Activated CD8-positive, alpha-beta memory T cell treated with anti-CD3 and anti-CD28 coated beads, Interleukin-2, amount 10 ng/mL, durations not matched to agents 7 days and 5 days (primary cell): Measurements from ENCODE around the gene TFE3. TPM values are rescaled to one million over a fixed set of nuclear protein-coding genes. Genes with fewer than 3 reads are reported as not detected.

Experiments
- ATAC-seq: fragments of 150-1000 bp; cut with Tn5 transposase; one replicate; pipeline ENCODE4 v1.10.0; 2021; ENCODE audit warnings: moderate library complexity
- CTCF ChIA-PET: fragments of 350-600 bp; sonication (Branson Sonifier 250); formaldehyde crosslinking; loops from one replicate; lab custom pipeline; 2021; ENCODE audit warnings: antibody characterized with exemption; lab: Charles Lee
- DNase-seq: peaks from one replicate; pipeline ENCODE4 v3.0.0-alpha.2; 2020
- H3K27ac Mint-ChIP-seq: one replicate; pipeline ENCODE4 v1.8.0; 2021; ENCODE audit warnings: mild to moderate bottlenecking, mixed read lengths
- H3K27me3 Mint-ChIP-seq: one replicate; pipeline ENCODE4 v1.8.0; 2021; ENCODE audit warnings: mixed read lengths
- H3K36me3 Mint-ChIP-seq: one replicate; pipeline ENCODE4 v1.8.0; 2021; ENCODE audit warnings: mild to moderate bottlenecking, mixed read lengths
- H3K4me1 Mint-ChIP-seq: one replicate; pipeline ENCODE4 v1.8.0; 2021; ENCODE audit warnings: mixed read lengths
- H3K4me3 Mint-ChIP-seq: one replicate; pipeline ENCODE4 v1.8.0; 2021; ENCODE audit warnings: mild to moderate bottlenecking, moderate library complexity, mixed read lengths
- H3K9me3 Mint-ChIP-seq: one replicate; pipeline ENCODE4 v1.8.0; 2022; ENCODE audit warnings: low read depth, mixed read lengths
- total RNA-seq, 2 experiments: library from RNA; stranded (reverse); gene quantifications; one replicate each; pipeline ENCODE4 v1.2.3, GENCODE V29; 2021

TFE3 gene
- total RNA-seq, 2 experiments from 2014 or later, result 29.4 to 34.1 TPM

DNA sequence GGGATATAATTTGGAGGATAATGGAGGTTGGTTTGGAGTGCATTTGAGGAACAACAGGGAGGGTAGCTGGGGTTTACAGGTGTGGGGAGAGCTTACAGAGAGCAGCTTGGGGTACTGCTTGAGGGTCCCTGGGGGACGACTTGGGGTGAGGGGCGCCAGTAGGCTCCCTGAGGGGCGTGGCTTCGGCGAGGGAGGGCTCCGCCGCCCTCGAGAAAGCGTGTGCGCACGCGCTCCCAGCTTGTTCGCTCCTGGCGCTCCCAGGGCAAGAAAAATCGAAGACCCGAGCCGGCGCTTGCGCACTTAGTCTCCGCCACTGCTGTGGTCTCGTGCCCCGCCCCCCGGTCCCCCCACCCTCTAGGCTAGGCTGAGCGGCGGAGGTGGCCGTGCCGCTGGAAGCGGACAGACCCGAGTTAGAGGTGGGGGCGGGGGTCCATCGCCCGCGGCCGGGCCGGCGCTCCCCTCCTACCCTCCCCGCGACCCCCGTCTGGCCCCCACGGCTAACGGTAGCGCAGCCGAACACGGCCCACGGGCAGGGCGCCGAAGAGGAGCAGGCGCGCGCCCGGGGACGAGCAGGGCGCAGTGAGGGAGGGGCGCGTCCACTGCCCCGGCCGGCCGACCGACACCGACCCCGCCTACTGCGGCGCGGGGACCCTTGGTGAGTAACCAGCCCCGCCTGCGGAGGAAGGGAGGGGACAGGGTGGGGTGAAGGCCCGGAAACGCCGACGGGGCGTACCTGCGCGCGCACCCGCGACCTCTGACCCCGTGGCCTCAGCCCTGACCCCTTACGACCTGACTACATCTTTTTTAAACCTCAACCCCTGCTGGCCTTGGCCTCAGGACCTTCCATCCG is 10.3 kb upstream of the TFE3 start:
- H3K27ac Mint-ChIP-seq, result peak overlapping the region; percentile 92
- H3K4me1 Mint-ChIP-seq, result peaks cover 38% of the 10 kb centered on the region
- DNase-seq (peak; percentile 79), ATAC-seq (peak; percentile 85)
- H3K4me3 Mint-ChIP-seq, result peak overlapping the region; percentile 80
- no peaks in the 10 kb centered on the region for H3K9me3 Mint-ChIP-seq
- CTCF ChIA-PET, result no interaction called here
- no peaks in the 10 kb centered on the region for H3K27me3 Mint-ChIP-seq
- peaks cover 5% of the 10 kb centered on the region for H3K36me3 Mint-ChIP-seq

DNA sequence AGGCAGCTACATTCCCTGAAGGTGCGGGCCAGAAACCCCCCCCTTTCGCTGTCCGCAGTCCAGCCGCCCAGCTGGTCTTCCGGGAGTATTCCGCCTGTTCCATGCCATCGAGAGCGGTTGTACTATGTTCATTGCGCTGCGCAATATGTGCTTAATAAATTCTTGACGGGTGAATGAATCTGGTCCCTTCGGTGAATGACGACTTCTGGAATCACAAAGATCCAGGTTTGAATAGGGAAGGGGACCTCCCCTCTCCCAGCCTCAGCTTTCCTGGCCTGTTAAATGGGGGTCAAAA is 777 bp upstream of the TFE3 start:
- CTCF ChIA-PET, result interaction anchor here (0.9 to 2.3 kb wide), 7 partner anchors 24 to 146 kb away, joined by 3 to 9 read pairs (median 4); partner anchors contain the start of genes GRIPAP1, OTUD5, PQBP1 and TIMM17B
- H3K4me3 Mint-ChIP-seq, result peak overlapping the region; percentile 89
- peaks cover under 1% of the 10 kb centered on the region for H3K36me3 Mint-ChIP-seq
- H3K27me3 Mint-ChIP-seq, result no peaks in the 10 kb centered on the region
- H3K4me1 Mint-ChIP-seq, result peaks cover 31% of the 10 kb centered on the region
- peak overlapping the region; percentile 90 for H3K27ac Mint-ChIP-seq
- no peaks in the 10 kb centered on the region for H3K9me3 Mint-ChIP-seq
- ATAC-seq, result no peak
- DNase-seq, result no peak

DNA sequence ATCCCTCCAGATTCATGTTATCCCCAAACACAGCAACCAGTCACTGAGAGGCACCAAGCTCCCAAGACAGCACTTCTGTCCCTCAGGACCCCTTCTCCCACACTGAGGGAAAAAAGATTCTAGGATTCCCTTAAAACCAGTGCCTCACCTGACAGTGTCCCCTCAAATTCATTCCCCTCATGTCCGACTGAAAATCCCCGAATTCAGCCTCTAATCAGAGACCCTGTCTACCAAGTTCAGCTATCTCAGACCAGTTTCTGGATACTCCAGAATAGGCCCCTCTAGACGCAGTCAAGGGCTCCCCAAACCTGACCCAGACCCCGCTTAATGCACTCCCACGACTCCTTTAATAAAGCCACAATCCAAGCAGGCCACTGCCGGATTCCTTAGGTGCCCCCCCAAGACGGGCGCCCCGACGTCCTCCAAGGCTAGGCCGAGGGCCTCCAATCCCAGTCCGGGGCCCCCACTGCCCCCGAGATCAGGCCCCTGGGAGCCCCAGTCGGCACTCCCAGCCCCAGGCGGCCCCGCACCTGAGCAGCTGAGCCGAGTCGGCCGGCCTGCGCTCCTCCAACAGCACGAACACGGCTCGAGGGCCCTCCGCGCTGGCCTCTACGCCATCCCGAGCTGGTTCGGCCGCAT is 457 bp downstream of the TFE3 start:
- H3K36me3 Mint-ChIP-seq, result peaks cover 11% of the 10 kb centered on the region
- peak overlapping the region; percentile 90 for H3K27ac Mint-ChIP-seq
- no peak for DNase-seq
- H3K4me3 Mint-ChIP-seq, result peak overlapping the region; percentile 89
- peaks cover 36% of the 10 kb centered on the region for H3K4me1 Mint-ChIP-seq
- ATAC-seq, result peak; percentile 10
- no peaks in the 10 kb centered on the region for H3K27me3 Mint-ChIP-seq
- no peaks in the 10 kb centered on the region for H3K9me3 Mint-ChIP-seq
- CTCF ChIA-PET, result interaction anchor here (0.9 to 2.3 kb wide), 8 partner anchors 13 to 125 kb away, joined by 3 to 9 read pairs (median 4); partner anchors contain the start of genes GRIPAP1 and OTUD5

DNA sequence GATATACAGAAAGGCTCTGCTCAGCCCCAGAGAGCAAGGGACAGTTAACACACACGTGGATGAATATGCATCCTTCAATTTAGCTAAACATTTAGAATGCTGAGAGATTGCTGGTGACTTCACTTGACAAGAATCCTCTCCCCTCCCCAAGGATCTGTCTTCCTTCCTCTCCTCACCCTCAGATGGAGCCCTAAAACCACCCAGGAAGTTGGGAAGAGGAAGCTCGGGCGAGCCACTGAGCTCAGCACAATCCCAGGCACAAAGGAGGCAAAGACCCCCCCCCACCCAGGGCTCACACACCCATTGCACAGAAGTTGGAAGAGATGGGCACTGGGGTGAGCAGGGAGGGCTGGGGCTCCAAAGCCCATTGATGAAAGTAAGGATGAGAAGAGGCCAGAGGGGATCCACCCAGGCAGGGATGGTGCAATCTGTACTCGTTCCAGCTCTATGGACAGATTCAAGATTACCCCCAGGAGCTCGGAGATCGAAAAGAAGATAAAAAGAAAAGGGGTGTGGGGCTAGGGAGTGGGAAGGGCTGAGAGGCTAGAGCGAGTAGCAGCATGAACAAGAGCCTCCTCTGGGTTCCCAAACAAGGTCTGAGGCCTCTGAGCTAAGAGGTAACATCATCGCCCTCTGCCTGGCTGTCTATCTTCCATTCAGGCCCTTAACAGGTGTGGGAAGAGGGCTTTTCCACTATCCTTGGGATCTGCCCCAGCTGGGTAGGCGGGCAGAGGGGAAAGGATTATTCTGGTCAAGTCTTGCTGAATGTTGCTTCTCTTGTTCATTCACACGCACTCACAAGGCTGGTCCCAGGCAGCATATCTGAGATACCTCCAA is 1.2 kb downstream of the TFE3 start:
- CTCF ChIA-PET, result interaction anchor here (0.9 to 2.3 kb wide), 5 partner anchors 13 to 126 kb away, joined by 3 to 9 read pairs (median 4); partner anchors contain the start of gene OTUD5
- ATAC-seq, result no peak
- Mint-ChIP-seq H3K4me3 (peak overlapping the region; percentile 89), H3K36me3 (peaks cover 12% of the 10 kb centered on the region), H3K4me1 (peaks cover 37% of the 10 kb centered on the region), H3K27me3 (no peaks in the 10 kb centered on the region), H3K27ac (peak overlapping the region; percentile 90), H3K9me3 (no peaks in the 10 kb centered on the region)
- DNase-seq, result no peak

DNA sequence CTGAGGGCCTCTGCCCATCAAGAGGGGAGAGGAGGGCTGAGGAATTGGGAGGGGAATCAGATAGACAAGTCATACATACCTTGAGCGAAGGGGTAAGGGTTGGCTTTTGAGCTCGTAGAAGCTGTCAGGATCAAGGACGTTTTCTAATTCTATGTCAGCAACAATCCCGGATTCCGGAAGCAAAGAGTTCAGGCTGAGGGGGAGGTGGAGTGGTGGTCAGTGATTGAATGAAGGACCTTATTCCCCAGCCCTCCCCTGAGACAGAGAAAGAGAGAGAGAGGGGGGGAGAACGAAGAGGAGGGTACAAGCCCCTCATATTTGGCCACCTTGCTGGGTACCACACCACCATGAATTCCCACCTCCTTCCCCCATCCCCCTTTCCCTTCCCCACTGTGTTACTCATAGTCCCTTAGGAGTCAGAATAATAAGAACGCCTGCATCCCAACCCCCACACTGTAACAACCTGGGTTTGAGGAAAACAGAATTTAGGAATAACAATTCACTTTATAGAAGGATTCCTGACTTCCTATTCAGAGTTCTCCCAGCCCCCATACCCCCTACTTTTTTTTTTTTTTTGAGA is 2.7 kb downstream of the TFE3 start:
- no peaks in the 10 kb centered on the region for H3K9me3 Mint-ChIP-seq
- no peaks in the 10 kb centered on the region for H3K27me3 Mint-ChIP-seq
- DNase-seq (no peak), ATAC-seq (no peak)
- H3K27ac Mint-ChIP-seq, result peak overlapping the region; percentile 76
- H3K4me3 Mint-ChIP-seq, result peak overlapping the region; percentile 47
- CTCF ChIA-PET, result interaction anchor here (1.3 kb wide), 1 partner anchor 38 kb away, joined by 3 read pairs; the partner anchor contains the start of gene GRIPAP1
- H3K36me3 Mint-ChIP-seq, result peaks cover 14% of the 10 kb centered on the region
- H3K4me1 Mint-ChIP-seq, result peaks cover 37% of the 10 kb centered on the region

DNA sequence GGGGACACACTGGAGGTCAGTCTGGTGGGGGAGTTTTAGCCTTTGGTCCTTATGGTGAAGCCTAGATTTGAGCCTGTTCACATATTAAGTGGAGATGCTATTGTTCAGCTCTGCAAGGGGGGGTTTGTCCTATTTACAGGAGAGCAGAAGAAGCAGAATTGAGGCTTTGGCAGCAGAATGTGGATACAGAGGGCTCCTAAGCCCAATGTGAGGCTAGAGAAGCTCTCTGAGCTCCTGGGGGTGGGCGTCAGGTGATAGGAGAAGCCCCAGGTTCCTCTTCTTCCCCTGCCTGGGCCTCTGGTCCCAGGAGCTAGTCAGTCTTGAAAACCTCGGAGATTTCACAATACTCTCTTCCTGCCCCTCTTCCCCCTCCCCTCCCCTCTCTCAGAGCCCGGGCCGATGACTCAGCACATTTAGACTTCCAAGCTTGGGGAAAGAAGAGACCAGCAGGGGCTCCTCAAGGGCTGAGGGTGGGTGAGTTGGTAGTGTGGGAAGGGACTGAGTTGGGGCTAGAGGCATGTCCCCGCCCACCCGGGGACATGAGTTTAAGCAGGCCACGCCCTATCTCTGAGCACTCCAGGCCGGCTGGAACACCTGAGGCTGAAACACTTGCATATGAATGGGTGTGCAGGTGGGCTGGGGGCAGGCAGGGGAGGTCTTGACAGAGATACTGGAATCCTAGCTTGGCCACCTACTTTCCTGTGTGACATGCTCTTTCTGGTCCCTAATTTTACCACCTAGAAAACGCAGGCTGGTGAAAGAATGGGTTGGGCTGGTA is 3.4 kb downstream of the TFE3 start:
- DNase-seq (peak; percentile 55), ATAC-seq (no peak)
- Mint-ChIP-seq H3K9me3 (no peaks in the 10 kb centered on the region), H3K27ac (peak overlapping the region; percentile 76), H3K4me1 (peaks cover 37% of the 10 kb centered on the region), H3K36me3 (peaks cover 14% of the 10 kb centered on the region), H3K27me3 (no peaks in the 10 kb centered on the region), H3K4me3 (peak overlapping the region; percentile 47)
- CTCF ChIA-PET, result interaction anchor here (1.0 to 1.3 kb wide), 2 partner anchors 37 to 94 kb away, joined by 3 read pairs; partner anchors contain the start of gene GRIPAP1

DNA sequence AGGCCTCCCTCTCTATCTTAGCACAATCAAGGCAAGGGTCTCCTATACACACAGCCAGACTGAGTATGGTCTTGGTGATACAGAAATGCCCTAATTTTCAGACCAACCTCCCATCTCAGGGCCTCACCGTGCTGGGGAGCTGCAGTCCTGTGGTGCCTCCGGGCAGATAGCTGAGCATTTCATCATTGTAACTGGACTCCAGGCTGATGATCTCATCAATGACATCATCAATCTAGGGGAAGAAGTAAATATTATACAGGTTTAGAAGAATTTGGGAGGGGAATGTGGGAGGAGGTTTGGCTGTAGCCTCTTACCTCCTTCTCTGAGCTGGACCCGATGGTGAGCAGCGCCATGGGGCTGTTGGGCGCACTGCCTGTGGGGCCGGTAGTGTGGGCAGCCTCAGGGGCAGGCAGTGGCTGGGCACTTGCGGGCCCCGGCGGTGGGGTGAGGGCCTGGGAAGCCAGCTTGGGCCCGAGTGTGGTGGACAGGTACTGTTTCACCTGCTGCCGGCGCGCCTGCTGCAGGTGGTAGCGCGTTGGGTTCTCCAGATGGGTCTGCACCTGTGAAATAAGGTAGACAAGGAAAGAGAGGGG is 5.2 kb downstream of the TFE3 start:
- no peaks in the 10 kb centered on the region for H3K27me3 Mint-ChIP-seq
- ATAC-seq (no peak), DNase-seq (no peak)
- CTCF ChIA-PET, result no interaction called here
- H3K27ac Mint-ChIP-seq, result peak overlapping the region; percentile 56
- H3K36me3 Mint-ChIP-seq, result peaks cover 29% of the 10 kb centered on the region
- H3K4me3 Mint-ChIP-seq, result no peak overlapping the region
- no peaks in the 10 kb centered on the region for H3K9me3 Mint-ChIP-seq
- peaks cover 30% of the 10 kb centered on the region for H3K4me1 Mint-ChIP-seq

DNA sequence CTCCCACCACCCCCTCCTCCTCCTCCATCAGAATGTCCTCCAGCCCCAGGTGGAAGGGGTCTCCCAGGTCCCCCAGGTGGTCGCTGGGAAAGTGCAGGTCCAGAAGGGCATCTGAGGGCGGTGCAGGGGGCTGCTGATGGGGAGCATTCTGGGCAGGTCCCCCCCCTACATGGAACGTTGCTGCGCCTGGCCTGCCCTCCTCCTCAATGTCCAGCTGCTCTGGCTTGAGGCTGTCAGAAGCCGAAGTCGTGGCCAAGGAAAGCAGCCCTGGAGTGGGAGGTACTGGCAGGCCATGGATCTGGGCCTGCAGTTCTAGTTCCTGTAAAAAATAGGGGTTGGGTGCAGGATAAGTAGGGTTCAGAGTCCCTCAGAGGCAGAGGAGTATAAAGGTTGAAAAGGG is 12.9 kb downstream of the TFE3 start:
- H3K4me3 Mint-ChIP-seq, result no peak overlapping the region
- H3K4me1 Mint-ChIP-seq, result no peaks in the 10 kb centered on the region
- H3K36me3 Mint-ChIP-seq, result peaks cover 23% of the 10 kb centered on the region
- DNase-seq (no peak), ATAC-seq (no peak)
- no peak overlapping the region for H3K27ac Mint-ChIP-seq
- CTCF ChIA-PET, result no interaction called here
- no peaks in the 10 kb centered on the region for H3K9me3 Mint-ChIP-seq
- H3K27me3 Mint-ChIP-seq, result no peaks in the 10 kb centered on the region

DNA sequence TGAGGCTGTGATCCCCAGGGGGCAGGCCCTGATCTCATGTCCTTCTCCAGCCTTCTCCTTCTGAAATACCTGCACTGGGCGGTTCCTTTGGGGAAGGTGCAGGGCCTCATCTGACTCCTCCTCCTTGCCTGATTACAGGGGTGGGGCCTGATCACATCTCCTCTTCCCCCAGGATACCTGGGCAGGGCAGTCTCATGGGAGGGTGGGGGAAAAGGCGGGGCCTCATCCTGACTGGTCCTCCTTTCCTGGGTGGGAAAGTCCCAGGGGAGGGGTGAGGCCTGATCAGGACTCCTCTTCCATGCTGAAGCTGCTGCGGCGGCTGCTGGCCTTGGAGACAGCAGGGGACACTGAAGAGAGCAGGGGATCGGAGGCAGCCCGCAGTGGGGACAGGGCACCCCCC is 13.3 kb downstream of the TFE3 start:
- CTCF ChIA-PET, result no interaction called here
- no peaks in the 10 kb centered on the region for H3K9me3 Mint-ChIP-seq
- ATAC-seq, result no peak

DNA sequence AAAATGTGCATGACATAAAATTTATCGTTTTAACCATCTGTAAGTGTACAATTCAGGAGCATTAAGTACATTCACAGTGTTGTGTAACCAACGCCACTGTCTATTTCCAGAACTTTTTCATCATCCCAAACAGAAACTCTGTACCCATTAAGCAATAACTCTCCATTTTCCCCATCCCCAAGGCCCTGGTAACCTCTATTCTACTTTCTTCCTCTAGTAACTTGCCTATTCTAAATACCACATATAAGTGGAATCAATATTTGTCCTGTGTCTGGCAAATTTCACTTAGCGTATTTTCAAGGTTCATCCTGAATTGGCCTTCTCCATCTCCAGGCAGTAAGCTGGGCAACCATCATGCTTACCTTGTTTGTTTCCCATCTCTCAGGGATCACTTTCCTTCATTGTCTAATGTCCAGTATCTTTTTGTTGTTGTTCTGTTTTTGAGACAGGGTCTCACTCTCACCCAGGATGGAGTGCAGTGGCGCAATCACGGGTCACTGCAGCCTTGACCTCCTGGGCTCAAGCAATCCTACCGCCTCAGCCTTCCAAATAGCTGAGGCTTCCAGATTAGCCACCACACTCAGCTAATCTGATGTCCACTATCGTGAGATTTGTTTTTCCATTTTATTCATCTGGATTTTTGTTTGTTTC is 23.4 kb downstream of the TFE3 start:
- Mint-ChIP-seq H3K9me3 (no peaks in the 10 kb centered on the region), H3K36me3 (peaks cover 6% of the 10 kb centered on the region), H3K4me1 (peaks cover 9% of the 10 kb centered on the region), H3K27me3 (no peaks in the 10 kb centered on the region), H3K4me3 (no peak overlapping the region), H3K27ac (no peak overlapping the region)
- DNase-seq (no peak), ATAC-seq (no peak)
- CTCF ChIA-PET, result no interaction called here

More for the DNA sequence above, 13.3 kb downstream of the TFE3 start:
- Mint-ChIP-seq H3K4me1 (no peaks in the 10 kb centered on the region), H3K27ac (no peak overlapping the region), H3K4me3 (no peak overlapping the region), H3K36me3 (peaks cover 23% of the 10 kb centered on the region), H3K27me3 (no peaks in the 10 kb centered on the region)
- DNase-seq, result no peak

DNA sequence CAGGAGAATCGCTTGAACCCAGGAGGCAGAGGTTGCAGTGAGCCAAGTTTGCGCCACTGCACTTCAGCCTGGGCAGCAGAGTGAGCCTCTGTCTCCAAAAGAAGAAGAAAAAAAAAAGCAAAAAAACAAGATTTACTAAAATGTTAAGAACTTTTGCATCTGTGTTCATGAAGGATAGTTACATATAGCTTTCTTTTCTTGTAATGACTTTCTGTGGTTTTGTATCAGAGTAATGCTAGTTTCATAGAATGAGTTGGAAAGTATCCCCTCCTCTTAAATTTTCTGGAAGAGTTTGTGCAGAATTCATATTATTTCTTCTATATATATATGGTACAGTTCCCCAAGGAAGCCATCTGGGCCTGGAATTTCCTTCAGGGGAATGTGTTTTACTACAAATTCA is 24.1 kb downstream of the TFE3 start:
- Mint-ChIP-seq H3K36me3 (no peaks in the 10 kb centered on the region), H3K9me3 (no peaks in the 10 kb centered on the region), H3K27ac (no peak overlapping the region), H3K4me3 (no peak overlapping the region), H3K4me1 (peaks cover 9% of the 10 kb centered on the region), H3K27me3 (no peaks in the 10 kb centered on the region)
- CTCF ChIA-PET, result no interaction called here
- no peak for DNase-seq
- no peak for ATAC-seq

DNA sequence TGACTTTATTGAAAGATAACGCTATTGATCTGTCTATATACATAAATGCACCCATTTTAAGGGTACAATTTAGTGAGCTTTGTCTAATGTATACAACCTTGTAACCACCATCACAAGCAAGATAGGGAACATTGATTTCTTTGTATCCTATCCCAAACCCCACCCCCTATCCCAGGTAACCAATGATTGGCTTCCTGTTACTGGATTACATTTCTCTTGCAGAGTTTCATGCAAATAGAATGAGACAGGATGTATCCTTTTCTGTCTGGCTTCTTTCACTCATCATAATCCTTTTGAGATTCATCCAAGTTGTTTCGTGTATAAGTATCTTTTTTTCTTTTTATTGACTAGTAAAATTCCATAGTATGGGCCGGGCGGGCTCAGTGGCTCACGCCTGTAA is 39.5 kb downstream of the TFE3 start:
- no peak for ATAC-seq
- Mint-ChIP-seq H3K9me3 (no peaks in the 10 kb centered on the region), H3K27ac (peak overlapping the region; percentile 36), H3K4me1 (peaks cover 23% of the 10 kb centered on the region), H3K36me3 (peaks cover 18% of the 10 kb centered on the region), H3K27me3 (no peaks in the 10 kb centered on the region), H3K4me3 (peak overlapping the region; percentile 58)
- CTCF ChIA-PET, result no interaction called here
- DNase-seq, result no peak
